OCI-M2 (cell line): ENCODE measurements around the gene TCAP.
"Not testable (repeated sequence)": the region's sequence is repeated elsewhere in the genome, so short reads cannot be mapped to it uniquely, and the experiment has no call there.

Experiments
- DNase-seq: peaks from one replicate; lab custom pipeline; 2025; ENCODE audit not compliant: unreplicated experiment; lab: John Stamatoyannopoulos, UW

The TCAP gene

DNA sequence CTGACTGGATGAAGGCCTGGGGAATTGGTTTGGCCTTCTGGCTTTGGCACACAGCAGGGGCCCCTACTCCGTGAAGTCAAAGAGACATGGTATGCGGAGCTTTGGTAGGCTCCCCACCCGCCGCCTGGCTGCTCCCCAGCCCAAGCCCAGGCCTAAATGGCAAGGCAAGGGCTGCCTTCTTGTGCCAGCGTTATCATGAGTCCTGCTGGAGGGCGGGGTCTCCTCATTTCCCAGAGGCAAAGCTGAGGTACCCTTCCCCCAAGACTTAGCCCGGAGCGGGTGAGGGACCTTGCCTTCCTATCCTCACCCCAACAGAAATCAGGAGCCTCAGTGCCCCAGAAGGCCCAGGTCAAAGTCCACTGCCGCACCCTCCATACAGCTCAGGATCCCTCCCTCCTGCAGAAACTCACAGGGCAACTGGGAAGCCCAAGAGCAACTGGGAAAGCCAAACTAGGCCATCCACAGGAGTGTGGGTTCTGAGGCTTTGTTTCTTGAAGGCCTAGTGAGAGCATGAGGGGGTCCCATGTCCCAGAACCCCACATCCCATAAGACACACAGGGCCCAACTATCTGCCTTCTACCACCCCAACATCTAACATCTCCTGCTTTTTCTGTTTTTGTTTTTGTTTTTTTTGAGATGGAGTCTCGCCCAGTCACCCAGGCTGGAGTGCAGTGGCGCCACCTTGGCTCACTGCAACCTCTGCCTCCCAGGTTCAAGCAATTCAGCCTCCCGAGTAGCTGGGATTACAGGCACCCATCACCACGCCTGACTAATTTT, 13.4 kb downstream of the TCAP start:
- no peak for DNase-seq

DNA sequence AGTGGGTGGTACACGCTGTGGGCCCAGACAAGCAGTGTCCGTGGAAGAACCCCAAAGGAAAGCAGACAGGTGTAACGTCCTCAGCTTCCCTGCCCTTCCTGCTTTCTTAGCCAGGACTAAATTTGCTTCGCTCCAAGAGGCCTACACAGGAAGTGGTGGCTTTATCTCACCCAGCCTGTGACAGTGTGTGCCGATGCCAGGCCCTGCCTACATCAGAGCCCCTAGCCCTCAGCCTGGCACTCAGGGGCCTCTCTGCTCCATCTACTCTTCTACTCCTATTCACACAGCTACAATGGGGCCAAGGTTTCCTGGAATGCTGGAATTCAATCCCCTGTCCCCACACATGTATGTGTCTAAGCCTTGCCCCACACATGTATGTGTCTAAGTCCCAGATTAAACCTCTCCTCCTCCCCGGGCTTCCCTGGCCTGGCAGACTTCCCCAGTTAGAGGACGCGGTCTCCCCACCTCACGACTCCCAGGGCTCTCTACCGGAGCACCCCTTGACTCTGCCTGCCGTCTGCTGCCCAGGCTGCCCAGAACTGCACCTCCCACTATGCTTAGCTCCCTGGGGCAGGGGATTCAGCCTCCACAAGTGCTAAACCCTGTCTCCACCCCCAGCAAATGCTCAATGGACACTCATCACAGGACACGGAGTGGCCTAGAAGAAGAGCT, 14.5 kb downstream of the TCAP start:
- no peak for DNase-seq

DNA sequence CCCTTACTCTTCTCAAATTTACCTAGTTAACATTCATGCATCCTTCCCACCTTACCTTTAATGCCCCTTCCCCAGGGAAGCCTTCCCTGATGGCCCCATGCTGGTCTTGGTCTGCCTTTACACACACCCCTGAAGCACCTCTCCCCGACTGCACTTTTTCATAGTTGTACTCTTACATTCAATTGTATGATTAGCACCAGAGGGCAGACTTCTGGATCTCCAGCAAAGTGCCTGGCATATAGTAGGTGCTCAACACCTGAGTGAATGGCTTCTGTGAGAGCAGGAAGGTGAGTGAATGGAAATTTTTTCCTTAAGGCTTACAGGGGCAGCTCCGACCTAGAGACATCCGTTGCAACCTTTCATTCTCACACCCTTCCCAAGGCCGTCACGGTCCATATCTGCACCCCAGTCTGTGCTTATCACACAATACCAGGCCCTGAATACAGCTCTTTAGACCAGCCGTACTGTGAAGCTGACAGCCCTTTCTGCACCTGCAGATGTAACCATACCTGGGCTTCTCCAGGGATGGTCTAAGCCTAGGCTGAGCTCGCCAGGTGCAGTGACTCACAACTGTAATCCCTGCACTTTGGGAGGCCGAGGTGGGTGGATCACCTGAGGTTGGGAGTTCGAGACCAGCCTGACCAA, 18.3 kb downstream of the TCAP start:
- no peak for DNase-seq

DNA sequence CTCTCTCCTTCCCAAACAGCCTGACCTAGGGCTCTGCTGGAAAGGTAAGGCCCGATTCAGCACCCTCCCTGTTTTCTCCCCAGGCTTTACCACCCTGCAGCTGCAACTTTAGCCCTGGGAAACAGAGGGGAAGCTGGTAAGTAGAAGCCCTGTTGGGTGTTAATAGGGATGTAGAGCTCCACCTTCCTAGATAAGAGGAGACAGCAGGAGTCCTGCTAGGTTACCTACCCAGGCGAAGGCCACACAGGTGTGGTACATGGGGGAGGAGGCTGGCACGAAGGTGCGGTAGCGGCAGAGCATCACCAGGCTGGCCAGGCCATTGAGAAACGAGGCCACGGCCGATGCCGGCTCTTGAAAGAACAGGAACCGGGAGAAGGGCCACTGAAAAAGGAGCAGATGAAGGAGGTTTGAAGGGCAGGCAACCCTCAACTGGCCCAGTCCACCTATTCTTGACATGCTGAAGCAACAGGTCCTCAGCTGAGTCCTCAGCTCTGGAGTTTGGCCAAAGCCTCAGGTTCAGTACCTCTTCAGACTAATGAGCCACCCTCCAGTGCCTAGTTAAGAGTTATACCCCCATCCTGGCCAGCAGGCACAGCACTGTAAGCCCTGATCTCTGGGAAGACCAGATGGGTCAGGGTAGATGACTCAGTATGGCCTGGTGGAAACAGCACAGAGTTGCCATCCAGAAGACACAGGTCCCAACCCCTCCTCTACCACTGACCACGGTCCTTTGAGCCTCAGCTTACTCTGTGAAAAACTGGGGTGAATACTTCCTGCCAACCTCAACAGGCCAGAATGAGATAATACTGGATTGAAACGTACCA, 19.4 kb downstream of the TCAP start:
- DNase-seq: no peak

DNA sequence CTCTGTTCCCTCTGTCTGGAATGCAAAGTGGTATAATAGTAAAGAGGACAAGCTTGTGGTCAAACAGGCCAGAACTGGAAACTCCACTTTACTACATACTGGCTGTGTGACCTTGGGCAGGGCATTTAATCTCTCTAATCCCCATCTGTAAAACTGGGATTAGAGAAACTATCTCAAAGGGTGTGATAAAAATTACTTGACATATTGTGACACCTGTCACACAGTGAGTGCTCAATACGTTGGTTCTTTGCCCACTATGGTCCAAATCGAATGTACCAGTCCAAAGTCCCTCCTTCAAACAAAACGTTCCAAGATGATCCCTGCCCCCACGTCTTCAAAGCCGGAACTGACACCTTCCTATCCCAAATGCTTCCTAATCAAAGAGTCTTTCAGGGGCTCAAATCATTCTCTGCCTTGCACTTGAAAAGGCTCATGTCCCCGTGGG, 22.0 kb downstream of the TCAP start:
- no peak for DNase-seq

DNA sequence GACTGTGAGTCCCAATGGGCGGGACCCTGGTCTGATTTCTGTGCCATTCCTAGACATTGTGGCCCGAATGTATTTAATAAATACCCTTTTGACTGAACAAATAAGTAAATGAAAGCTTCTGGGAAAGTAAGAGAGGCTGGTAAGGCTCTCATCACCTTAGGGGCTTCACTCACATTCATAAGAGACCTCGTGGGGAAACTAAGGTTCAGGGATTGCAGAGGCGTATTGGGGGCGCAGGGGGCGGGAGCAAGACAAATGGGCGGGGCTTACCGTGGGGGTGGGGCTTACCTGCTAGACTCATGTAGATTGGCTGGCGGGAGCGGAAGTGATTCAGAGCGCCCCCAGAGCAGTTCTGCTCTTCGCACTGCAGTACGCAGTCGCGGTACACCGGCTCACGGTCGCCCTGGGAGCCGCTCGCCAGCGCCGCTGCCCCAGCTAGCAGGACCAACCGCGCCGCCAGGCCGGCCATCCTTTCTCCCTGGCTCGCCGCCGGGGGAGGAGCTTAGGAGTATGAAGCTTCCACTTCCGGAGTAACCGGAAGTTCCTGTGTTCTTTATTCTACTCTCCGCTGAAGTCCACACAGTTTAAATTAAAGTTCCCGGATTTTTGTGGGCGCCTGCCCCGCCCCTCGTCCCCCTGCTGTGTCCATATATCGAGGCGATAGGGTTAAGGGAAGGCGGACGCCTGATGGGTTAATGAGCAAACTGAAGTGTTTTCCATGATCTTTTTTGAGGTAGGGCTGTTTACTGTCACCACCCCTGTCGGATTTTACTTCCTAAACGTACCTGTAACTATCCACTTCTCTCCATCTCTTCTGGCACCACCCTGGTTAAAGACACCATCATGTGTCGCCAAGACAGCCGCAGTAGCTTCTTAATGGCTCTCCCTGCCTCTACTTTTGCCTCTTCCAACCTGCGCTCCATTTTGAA, 22.7 kb downstream of the TCAP start, which contains the start of gene PGAP3:
TSS of gene PGAP3 (minus strand) at position 512 of the 929 bp plus-strand sequence. CDS start at position 469, 43 bp downstream.
- DNase-seq: peak; percentile 81

DNA sequence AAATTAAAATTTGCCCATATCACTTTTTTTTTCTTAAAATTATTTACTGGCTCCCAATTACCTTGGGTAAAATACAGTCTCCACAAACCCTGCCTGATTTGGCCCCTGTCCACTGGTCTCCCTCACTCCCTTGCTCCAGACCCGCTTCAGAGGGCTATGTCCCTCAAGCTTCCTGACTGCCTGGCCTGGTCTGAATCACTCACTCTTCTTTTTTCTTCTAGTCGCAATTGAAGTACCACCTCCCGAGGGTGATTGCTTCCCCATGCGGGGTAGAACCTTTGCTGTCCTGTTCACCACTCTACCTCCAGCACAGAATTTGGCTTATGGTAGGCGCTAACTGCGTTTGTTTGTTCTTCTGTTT, 23.3 kb downstream of the TCAP start:
- no peak for DNase-seq

DNA sequence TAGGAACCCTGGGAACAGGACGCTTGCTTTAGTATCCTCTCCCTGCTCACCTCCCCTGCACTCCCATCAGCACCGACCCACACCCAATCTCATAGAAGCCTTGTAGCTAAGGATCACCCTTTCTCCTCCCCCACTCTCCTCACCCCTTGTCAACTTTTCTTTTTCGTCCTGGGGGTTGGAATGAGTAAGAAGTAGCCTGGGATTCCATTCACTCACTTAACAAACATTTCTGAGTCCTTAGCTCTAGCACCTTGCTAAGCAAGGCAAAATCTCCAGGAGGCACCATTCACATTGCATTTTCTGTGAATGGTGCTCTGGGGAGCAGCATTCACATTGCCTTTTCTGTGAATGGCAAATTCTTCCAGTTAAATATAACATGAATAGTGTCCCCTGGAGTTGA, 23.8 kb downstream of the TCAP start:
- no peak for DNase-seq

DNA sequence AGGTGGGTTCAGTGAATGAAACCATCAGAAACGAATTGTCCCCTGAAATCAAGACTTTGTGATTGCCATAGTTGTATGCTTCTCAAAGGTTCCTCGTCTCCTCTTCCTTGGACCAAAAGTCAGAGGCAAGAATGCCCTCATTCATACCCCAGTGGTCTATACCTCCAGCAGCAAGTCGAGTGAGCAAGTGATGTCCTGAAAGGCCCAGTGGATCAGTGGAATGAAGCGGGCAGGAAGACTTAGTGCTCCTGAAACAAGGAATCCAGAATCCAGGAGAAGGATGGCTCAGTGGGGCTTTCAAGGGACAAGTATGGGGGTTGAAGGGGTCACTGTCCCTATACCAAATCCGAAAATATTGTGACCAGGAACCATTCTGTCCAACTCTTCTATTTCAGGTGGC, 29.4 kb downstream of the TCAP start:
- no peak for DNase-seq

DNA sequence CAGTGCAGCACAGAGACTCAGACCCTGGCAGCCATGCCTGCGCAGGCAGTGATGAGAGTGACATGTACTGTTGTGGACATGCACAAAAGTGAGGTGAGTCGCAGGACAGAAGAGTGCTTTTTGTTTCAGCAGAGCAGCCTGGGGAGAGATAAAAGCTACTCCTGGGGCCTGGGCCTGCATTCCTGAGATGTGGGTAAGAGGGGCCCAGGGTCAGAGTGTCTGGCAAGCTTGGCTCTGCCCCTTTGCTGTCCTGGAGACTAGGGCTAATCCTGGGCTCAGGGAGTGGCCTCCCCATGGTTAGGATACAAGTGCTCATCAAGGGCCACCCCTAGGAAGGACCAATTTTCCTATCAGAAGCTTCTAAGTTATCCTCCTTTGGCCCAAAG, 29.9 kb downstream of the TCAP start:
- no peak for DNase-seq

DNA sequence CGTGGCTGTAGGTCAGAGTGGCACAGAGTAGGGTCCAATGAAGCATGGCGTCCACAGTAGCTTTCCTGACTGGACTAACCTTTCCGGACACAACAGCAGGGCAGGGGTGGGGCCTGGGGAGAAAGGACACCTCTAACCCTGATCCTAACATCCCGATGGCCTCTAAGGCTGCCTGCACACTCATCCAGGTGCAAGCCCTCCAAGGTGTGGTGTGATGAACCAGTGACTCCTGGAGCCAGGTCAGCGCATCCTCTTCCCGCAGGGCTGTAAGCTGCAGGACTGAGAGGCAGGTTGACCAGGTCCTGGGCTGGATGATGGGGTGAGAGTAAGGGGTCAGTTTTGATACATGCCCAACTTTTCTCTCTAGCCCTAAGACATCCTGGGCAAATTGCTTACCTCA, 31.6 kb downstream of the TCAP start:
- no peak for DNase-seq

DNA sequence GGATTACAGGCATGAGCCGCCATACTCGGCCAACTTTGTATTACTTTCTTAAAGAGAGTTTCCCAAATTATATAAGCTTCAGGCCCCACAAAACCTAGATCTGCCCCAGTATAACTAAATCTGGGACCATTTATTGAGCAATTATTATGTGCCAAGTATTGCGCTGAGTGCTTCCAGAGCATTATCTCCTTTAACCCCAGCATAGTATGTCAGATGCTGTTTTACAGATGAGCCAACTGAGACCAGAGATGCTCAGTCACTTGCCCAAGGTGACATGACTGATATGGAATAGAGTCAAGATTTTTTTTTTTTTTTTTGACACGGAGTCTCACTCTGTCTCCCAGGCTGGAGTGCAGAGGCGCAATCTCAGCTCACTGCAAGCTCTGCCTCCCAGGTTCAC, 32.8 kb downstream of the TCAP start:
- DNase-seq: no peak

DNA sequence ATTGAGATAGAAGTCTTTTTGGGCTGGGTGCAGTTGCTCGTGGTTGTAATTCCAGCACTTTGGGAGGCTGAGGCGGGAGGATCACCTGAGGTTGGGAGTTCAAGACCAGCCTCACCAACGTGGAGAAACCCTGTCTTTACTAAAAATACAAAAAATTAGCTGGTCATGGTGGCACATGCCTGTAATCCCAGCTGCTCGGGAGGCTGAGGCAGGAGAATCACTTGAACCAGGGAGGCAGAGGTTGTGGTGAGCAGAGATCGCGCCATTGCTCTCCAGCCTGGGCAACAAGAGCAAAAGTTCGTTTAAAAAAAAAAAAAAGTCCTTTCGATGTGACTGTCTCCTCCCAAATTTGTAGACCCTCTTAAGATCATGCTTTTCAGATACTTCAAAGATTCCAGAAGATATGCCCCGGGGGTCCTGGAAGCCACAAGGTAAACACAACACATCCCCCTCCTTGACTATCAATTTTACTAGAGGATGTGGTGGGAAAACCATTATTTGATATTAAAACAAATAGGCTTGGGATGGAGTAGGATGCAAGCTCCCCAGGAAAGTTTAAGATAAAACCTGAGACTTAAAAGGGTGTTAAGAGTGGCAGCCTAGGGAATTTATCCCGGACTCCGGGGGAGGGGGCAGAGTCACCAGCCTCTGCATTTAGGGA, 34.1 kb downstream of the TCAP start:
- DNase-seq: not testable (repeated sequence)

DNA sequence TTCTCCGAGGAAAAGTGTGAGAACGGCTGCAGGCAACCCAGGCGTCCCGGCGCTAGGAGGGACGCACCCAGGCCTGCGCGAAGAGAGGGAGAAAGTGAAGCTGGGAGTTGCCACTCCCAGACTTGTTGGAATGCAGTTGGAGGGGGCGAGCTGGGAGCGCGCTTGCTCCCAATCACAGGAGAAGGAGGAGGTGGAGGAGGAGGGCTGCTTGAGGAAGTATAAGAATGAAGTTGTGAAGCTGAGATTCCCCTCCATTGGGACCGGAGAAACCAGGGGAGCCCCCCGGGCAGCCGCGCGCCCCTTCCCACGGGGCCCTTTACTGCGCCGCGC, 34.6 kb downstream of the TCAP start, which contains the start of gene ERBB2:
TSS of gene ERBB2 (plus strand) at position 247 of the 330 bp plus-strand sequence. CDS start 175 bp downstream, outside the sequence.
- no peak for DNase-seq

DNA sequence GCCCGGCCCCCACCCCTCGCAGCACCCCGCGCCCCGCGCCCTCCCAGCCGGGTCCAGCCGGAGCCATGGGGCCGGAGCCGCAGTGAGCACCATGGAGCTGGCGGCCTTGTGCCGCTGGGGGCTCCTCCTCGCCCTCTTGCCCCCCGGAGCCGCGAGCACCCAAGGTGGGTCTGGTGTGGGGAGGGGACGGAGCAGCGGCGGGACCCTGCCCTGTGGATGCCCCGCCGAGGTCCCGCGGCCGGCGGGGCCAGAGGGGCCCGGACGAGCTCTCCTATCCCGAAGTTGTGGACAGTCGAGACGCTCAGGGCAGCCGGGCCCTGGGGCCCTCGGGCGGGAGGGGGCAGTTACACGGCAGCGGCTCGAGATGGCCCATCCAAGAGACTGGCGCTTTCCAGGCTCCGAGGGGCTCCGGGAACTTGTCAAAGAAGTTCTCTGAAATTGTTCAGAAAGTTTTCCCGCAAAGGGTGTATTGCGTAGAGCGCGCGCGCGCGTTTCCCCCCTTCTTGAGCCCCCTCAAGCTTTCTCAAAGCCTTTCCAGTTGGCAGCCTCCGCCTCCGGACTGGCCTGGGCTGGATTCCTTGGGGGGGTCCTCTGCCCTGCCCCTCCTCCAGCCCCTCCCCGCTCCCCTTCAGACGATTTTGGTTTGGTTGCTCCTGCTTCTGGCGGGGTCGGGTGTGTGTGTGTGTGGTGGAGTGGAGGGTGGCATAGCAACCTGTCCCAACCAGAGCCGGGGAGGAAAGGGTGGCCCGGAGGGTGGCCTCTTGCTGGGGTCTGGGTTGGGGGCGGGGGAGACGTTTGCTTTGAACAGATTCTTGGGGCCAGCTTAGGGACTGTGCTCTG, 35.2 kb downstream of the TCAP start:
- DNase-seq: no peak

DNA sequence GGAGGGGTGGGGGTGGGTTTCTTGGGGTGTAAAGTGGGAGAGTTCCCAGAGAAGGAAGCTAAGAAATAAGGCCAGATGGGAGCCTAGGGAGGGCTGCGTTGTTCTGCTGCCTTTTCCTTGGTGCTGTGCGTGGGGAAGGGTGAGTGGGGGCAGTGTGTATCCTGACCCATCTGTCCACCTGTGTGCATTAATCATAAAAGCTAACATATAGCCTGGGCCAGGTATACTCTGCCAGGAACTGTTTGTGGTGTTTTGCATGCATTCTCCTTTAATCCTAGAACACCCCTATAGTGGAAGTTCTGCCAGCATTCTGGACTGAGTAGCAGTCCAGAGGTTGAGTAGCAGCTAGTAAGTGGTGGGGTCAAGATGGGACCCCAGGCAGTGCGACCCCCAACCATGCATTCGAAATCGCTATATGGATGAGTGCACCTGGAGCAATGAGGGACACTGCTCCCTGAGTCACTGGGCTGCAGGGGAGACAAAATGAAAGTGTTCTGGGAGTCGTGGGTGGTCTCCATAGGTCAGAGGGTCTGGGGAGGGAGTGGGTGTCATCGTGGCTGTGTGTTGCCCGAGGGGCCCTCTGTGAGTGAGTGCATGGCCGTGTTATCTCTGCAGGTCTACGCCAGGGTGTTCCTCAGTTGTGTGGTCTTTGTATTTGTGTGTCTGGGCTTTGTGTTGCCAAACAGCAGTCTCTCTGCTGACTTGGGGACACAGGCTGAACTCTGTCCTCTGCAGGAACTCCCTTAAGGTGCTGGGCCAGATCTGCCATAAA, 36.0 kb downstream of the TCAP start:
- DNase-seq: no peak

DNA sequence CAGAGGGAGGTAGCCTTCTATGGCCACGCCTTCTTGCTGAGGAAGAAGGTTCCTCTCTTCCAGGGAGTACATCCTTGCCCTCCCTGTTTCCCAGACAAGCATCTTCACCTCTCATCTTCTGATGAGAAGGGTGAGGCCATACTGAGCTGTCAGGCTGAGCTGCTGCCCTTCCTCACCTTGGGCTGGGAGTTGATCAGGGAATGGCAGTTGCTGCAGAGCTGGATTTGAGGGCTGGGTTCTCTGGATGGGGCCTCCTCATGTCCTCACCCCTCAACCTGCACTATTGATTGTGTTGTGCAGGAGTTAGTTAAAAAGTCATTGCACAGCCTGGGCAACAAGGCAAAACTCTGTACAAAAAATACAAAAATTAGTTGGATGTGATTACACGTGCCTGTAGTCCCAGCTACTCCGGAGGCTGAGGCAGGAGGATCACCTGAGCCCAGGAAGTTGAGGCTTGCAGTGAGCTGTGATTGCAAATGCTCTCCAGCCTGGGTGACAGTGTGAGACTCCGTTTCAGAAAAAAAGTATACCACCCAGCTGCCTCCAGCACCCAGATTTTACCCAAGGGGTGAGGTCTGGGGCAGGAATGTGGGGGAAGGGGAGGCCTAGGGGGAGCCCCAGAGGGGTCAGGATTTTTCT, 36.8 kb downstream of the TCAP start:
- DNase-seq: no peak
